Fibroblast of lung (primary cell): ENCODE measurements around the gene STRA6. TPM values are rescaled to one million over a fixed set of nuclear protein-coding genes. Genes with fewer than 3 reads are reported as not detected.

ENCODE experiments used
- DNase-seq, 2 donors: peaks; one replicate each; pipeline versions ENCODE4 v3.0.0 to v3.0.0-alpha.2; 2010; ENCODE audit warnings: low read depth in 2 of 2
- H2AFZ ChIP-seq: 2 replicates; pipeline ENCODE4 v1.5.1; 2012; ENCODE audit warnings: low read length, control low read depth, inconsistent platforms
- H3K27ac ChIP-seq: 2 replicates; pipeline ENCODE4 v1.5.1; 2011; ENCODE audit warnings: low read length, control low read depth; ENCODE audit not compliant: insufficient read depth
- H3K27me3 ChIP-seq: 2 replicates; pipeline ENCODE4 v1.5.1; 2011; ENCODE audit warnings: mild to moderate bottlenecking, low read length; ENCODE audit not compliant: control insufficient read depth, insufficient read depth
- H3K36me3 ChIP-seq: 2 replicates; pipeline ENCODE4 v1.5.1; 2011; ENCODE audit warnings: low read length; ENCODE audit not compliant: control insufficient read depth, insufficient read depth
- H3K4me1 ChIP-seq: 2 replicates; pipeline ENCODE4 v1.5.1; 2011; ENCODE audit warnings: low read length; ENCODE audit not compliant: control insufficient read depth, insufficient read depth; ENCODE audit errors: extremely low read depth
- H3K4me2 ChIP-seq: 2 replicates; pipeline ENCODE4 v1.5.1; 2011; ENCODE audit warnings: low read length, control low read depth; ENCODE audit not compliant: insufficient read depth; ENCODE audit errors: extremely low read depth
- H3K4me3 ChIP-seq, 4 experiments: fragments of 200-600 bp in 1 of 4; sonication (generic) in 1 of 4; replicated peaks in 1 of 4; 2 replicates each; pipeline ENCODE4 v1.5.1; 2011 to 2016; ENCODE audit warnings: low read length in 4 of 4, low read depth in 3 of 4, mild to moderate bottlenecking in 3 of 4, control low read depth in 2 of 4, inconsistent platforms in 1 of 4, mixed read lengths in 1 of 4; ENCODE audit not compliant: insufficient read depth in 1 of 4; ENCODE audit errors: control extremely low read depth in 1 of 4
- H3K79me2 ChIP-seq: 2 replicates; pipeline ENCODE4 v1.5.1; 2012; ENCODE audit warnings: mild to moderate bottlenecking, low read length, inconsistent platforms; ENCODE audit not compliant: control insufficient read depth, insufficient read depth
- H3K9ac ChIP-seq: 2 replicates; pipeline ENCODE4 v1.5.1; 2011; ENCODE audit warnings: mild to moderate bottlenecking, low read length, control low read depth; ENCODE audit not compliant: insufficient read depth
- H3K9me3 ChIP-seq: 2 replicates; pipeline ENCODE4 v1.5.1; 2012; ENCODE audit warnings: low read depth, low read length; ENCODE audit not compliant: control insufficient read depth, insufficient read depth
- H4K20me1 ChIP-seq: 2 replicates; pipeline ENCODE4 v1.5.1; 2011; ENCODE audit warnings: low read length; ENCODE audit not compliant: control insufficient read depth, insufficient read depth; ENCODE audit errors: extremely low read depth
- EZH2 ChIP-seq: IDR thresholded peaks from 2 replicates; pipeline ENCODE4 v1.5.1; 2012; ENCODE audit warnings: low read length, control low read depth, mild to moderate bottlenecking; ENCODE audit errors: missing control alignments
- polyA plus RNA-seq, 2 donors: library from polyadenylated mRNA; depleted of rRNA in 1 of 2; stranded (reverse) in 1 of 2; unstranded in 1 of 2; fragments of >200 nt; gene quantifications; 2 replicates each; pipeline ENCODE4 v1.2.1, GENCODE V29; 2011 to 2012; ENCODE audit warnings: missing spikeins in 1 of 2
- total RNA-seq: library from RNA; depleted of rRNA; stranded (reverse); fragments of >200 nt; gene quantifications from 2 replicates; pipeline ENCODE4 v1.2.1, GENCODE V29; 2014
- TF ChIP-seq, protein P1 (sequence below), 2 donors: IDR thresholded peaks in 1 of 2; conservative IDR thresholded peaks in 1 of 2; 1 replicate in 1 of 2; 2 replicates in 1 of 2; pipeline ENCODE4 v1.5.1; 2011 to 2012; ENCODE audit warnings: low read length in 2 of 2, control low read depth in 1 of 2, inconsistent platforms in 1 of 2, low read depth in 1 of 2, mild to moderate bottlenecking in 1 of 2

STRA6 gene
- total and polyA plus RNA-seq, 2 donors (not counting 1 experiment from before 2014, with no cell fraction given), result 0.17 TPM; not detected in 1

GRCh38 chr15:74156678-74157411, 45.7 kb downstream of the STRA6 start:
- TF ChIP-seq, protein P1, sequence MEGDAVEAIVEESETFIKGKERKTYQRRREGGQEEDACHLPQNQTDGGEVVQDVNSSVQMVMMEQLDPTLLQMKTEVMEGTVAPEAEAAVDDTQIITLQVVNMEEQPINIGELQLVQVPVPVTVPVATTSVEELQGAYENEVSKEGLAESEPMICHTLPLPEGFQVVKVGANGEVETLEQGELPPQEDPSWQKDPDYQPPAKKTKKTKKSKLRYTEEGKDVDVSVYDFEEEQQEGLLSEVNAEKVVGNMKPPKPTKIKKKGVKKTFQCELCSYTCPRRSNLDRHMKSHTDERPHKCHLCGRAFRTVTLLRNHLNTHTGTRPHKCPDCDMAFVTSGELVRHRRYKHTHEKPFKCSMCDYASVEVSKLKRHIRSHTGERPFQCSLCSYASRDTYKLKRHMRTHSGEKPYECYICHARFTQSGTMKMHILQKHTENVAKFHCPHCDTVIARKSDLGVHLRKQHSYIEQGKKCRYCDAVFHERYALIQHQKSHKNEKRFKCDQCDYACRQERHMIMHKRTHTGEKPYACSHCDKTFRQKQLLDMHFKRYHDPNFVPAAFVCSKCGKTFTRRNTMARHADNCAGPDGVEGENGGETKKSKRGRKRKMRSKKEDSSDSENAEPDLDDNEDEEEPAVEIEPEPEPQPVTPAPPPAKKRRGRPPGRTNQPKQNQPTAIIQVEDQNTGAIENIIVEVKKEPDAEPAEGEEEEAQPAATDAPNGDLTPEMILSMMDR (conservative IDR thresholded peaks at IDR 0.05 in 1 of 2, IDR thresholded peaks at IDR 0.05 in 1 of 2; ENCODE audit: low read depth in 1 of 2, low read length in 2 of 2), result no peak
- no peak for TF ChIP-seq EZH2
- Histone ChIP-seq H3K36me3 (no peaks in the 10 kb centered on the region), H3K4me3 (no peak overlapping the region), H3K79me2 (no peaks in the 10 kb centered on the region), H4K20me1 (no peaks in the 10 kb centered on the region), H3K27me3 (peaks cover 22% of the 10 kb centered on the region), H3K27ac (no peak overlapping the region), H3K9ac (no peak overlapping the region), H3K4me1 (no peaks in the 10 kb centered on the region), H3K9me3 (no peaks in the 10 kb centered on the region), H2AFZ (no peak overlapping the region), H3K4me2 (no peak overlapping the region)
- peak in 1 of 2 donors; percentile 17 for DNase-seq

- TF ChIP-seq, protein P1 (conservative IDR thresholded peaks at IDR 0.05 in 1 of 2, IDR thresholded peaks at IDR 0.05 in 1 of 2; ENCODE audit: low read depth in 1 of 2, low read length in 2 of 2), result no peak
- TF ChIP-seq EZH2, result no peak
- Histone ChIP-seq H3K27ac (no peak overlapping the region), H3K27me3 (peaks cover 22% of the 10 kb centered on the region)
These were observed 46.7 kb downstream of the STRA6 start for GRCh38 chr15:74155766-74156417.

DNA sequence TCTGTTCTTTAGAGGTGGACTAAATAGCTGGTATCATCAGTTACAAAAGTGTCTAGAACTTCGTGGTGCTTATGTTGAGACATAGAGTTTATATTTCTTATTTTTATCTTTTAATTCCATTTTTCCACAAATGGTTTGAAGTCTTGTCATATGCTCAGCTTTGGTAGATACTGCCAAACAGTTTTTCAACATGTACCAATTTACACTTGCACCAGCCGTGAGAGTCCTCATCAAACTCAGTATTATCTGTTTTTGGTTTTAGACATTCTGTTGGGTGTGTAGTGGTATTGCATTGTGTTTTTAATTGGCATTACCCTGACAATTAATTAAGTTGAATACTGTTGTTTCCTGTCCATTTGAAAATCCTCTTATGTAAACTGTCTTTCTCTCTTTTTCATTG, 55.5 kb downstream of the STRA6 start:
- H3K79me2 ChIP-seq, result no peaks in the 10 kb centered on the region
- no peaks in the 10 kb centered on the region for H3K36me3 ChIP-seq
- DNase-seq, result no peak
- H2AFZ ChIP-seq, result no peak overlapping the region
- no peak overlapping the region for H3K4me2 ChIP-seq
- TF ChIP-seq, protein P1 (conservative IDR thresholded peaks at IDR 0.05 in 1 of 2, IDR thresholded peaks at IDR 0.05 in 1 of 2; ENCODE audit: low read depth in 1 of 2, low read length in 2 of 2), result no peak
- no peak for TF ChIP-seq EZH2
- no peaks in the 10 kb centered on the region for H4K20me1 ChIP-seq
- H3K4me3 ChIP-seq, result no peak overlapping the region
- no peak overlapping the region for H3K27ac ChIP-seq
- no peaks in the 10 kb centered on the region for H3K4me1 ChIP-seq
- H3K9me3 ChIP-seq, result no peaks in the 10 kb centered on the region
- H3K9ac ChIP-seq, result no peak overlapping the region
- peaks cover 5% of the 10 kb centered on the region for H3K27me3 ChIP-seq

More at GRCh38 chr15:74155766-74156417, 46.7 kb downstream of the STRA6 start:
- H2AFZ ChIP-seq, result no peak overlapping the region
- no peaks in the 10 kb centered on the region for H3K4me1 ChIP-seq
- no peaks in the 10 kb centered on the region for H3K79me2 ChIP-seq
- H3K9me3 ChIP-seq, result no peaks in the 10 kb centered on the region
- H3K9ac ChIP-seq, result no peak overlapping the region
- no peak overlapping the region for H3K4me2 ChIP-seq
- DNase-seq, result no peak
- H3K36me3 ChIP-seq, result no peaks in the 10 kb centered on the region
- no peaks in the 10 kb centered on the region for H4K20me1 ChIP-seq
- no peak overlapping the region for H3K4me3 ChIP-seq
